HG03280 (cell line): ENCODE measurements around the gene KDR.

Experiments
- ATAC-seq: cut with Tn5 transposase; IDR thresholded peaks from one replicate; pipeline ENCODE4 v1.9.1; 2021; ENCODE audit warnings: mild to moderate bottlenecking, moderate library complexity; ENCODE audit not compliant: unreplicated experiment

The KDR gene

GRCh38 chr4:55080174-55080865, 45.1 kb downstream of the KDR start:
- ATAC-seq, result no peak

- ATAC-seq, result no peak
Measured at GRCh38 chr4:55079451-55080173, 45.8 kb downstream of the KDR start.

GRCh38 chr4:55078987-55079386, 46.4 kb downstream of the KDR start:
- ATAC-seq, result no peak

GRCh38 chr4:55077577-55077976, 47.8 kb downstream of the KDR start:
- no peak for ATAC-seq

GRCh38 chr4:55075823-55076716, 49.3 kb downstream of the KDR start:
- ATAC-seq, result no peak

- no peak for ATAC-seq
Measured at GRCh38 chr4:55075376-55075775, 50.0 kb downstream of the KDR start.

GRCh38 chr4:55074386-55074785, 51.0 kb downstream of the KDR start:
- ATAC-seq, result no peak

GRCh38 chr4:55071951-55072350, 53.4 kb downstream of the KDR start:
- ATAC-seq, result no peak

GRCh38 chr4:55069248-55069647, 56.1 kb downstream of the KDR start:
- ATAC-seq, result no peak

- ATAC-seq, result no peak
Measured at GRCh38 chr4:55068522-55068921, 56.9 kb downstream of the KDR start.

GRCh38 chr4:55066018-55066417, 59.4 kb downstream of the KDR start:
- no peak for ATAC-seq

GRCh38 chr4:55055529-55055928, 69.9 kb downstream of the KDR start:
- no peak for ATAC-seq

GRCh38 chr4:55051532-55051931, 73.9 kb downstream of the KDR start:
- ATAC-seq, result no peak

- no peak for ATAC-seq
Measured at GRCh38 chr4:55050418-55050950, 74.9 kb downstream of the KDR start.

- ATAC-seq, result no peak
Measured at GRCh38 chr4:55038176-55038890, 87.1 kb downstream of the KDR start.

- ATAC-seq, result no peak
Measured at GRCh38 chr4:55037728-55038127, 87.7 kb downstream of the KDR start.

GRCh38 chr4:55036405-55036804, 89.0 kb downstream of the KDR start:
- no peak for ATAC-seq

- no peak for ATAC-seq
Measured at GRCh38 chr4:55035892-55036291, 89.5 kb downstream of the KDR start.

GRCh38 chr4:55033296-55033695, 92.1 kb downstream of the KDR start:
- no peak for ATAC-seq

- ATAC-seq, result no peak
Measured at GRCh38 chr4:55032788-55033187, 92.6 kb downstream of the KDR start.

- no peak for ATAC-seq
Measured at GRCh38 chr4:55032179-55032578, 93.2 kb downstream of the KDR start.
